Hepatocyte (in vitro differentiated cells): ENCODE results near the gene SRMS. TPM values are rescaled to one million over a fixed set of nuclear protein-coding genes. Genes with fewer than 3 reads are reported as not detected.
"Not testable (repeated sequence)": the region's sequence is repeated elsewhere in the genome, so short reads cannot be mapped to it uniquely, and the experiment has no call there.

ENCODE experiments used
- DNase-seq: peaks from one replicate; pipeline ENCODE4 v3.0.0-alpha.2; 2016; ENCODE audit warnings: low spot score
- H2AFZ ChIP-seq: fragments of 200-600 bp; sonication (generic); 2 replicates; pipeline ENCODE4 v1.6.0; 2016; ENCODE audit warnings: antibody characterized with exemption, mild to moderate bottlenecking
- H3K27ac ChIP-seq: fragments of 200-600 bp; sonication (generic); 2 replicates; pipeline ENCODE4 v1.5.1; 2016; ENCODE audit warnings: mild to moderate bottlenecking
- H3K27me3 ChIP-seq: fragments of 200-600 bp; sonication (generic); 2 replicates; pipeline ENCODE4 v1.6.1; 2016
- H3K36me3 ChIP-seq: fragments of 200-600 bp; sonication (generic); replicated peaks from 2 replicates; pipeline ENCODE4 v1.5.1; 2016; ENCODE audit warnings: low read depth; ENCODE audit not compliant: insufficient read depth
- H3K4me1 ChIP-seq: fragments of 200-600 bp; sonication (generic); 2 replicates; pipeline ENCODE4 v1.5.1; 2016; ENCODE audit warnings: mild to moderate bottlenecking, moderate library complexity; ENCODE audit not compliant: insufficient read depth
- H3K4me2 ChIP-seq: fragments of 200-600 bp; sonication (generic); 2 replicates; pipeline ENCODE4 v1.6.0; 2016
- H3K4me3 ChIP-seq: fragments of 200-600 bp; sonication (generic); 2 replicates; pipeline ENCODE4 v1.5.1; 2016; ENCODE audit warnings: mild to moderate bottlenecking
- H3K79me2 ChIP-seq: fragments of 200-600 bp; sonication (generic); 2 replicates; pipeline ENCODE4 v1.6.0; 2017; ENCODE audit warnings: mild to moderate bottlenecking
- H3K9me2 ChIP-seq: fragments of 200-600 bp; sonication (generic); replicated peaks from 2 replicates; pipeline ENCODE4 v1.6.0; 2017; ENCODE audit warnings: mild to moderate bottlenecking; ENCODE audit not compliant: insufficient read depth
- H3K9me3 ChIP-seq: fragments of 200-600 bp; sonication (generic); 2 replicates; pipeline ENCODE4 v1.5.1; 2016; ENCODE audit warnings: low read depth, mild to moderate bottlenecking
- H4K20me1 ChIP-seq: fragments of 200-600 bp; sonication (generic); 2 replicates; pipeline ENCODE4 v1.6.0; 2016; ENCODE audit warnings: mild to moderate bottlenecking; ENCODE audit not compliant: insufficient read depth, poor library complexity, severe bottlenecking
- EZH2 ChIP-seq: fragments of 200-600 bp; sonication (generic); IDR thresholded peaks from 2 replicates; pipeline ENCODE4 v1.6.1; 2016; ENCODE audit warnings: antibody characterized with exemption, mild to moderate bottlenecking, borderline replicate concordance
- EZH2phosphoT487 ChIP-seq: fragments of 200-600 bp; sonication (generic); IDR thresholded peaks from one replicate; pipeline ENCODE4 v1.6.1; 2018; ENCODE audit warnings: antibody characterized with exemption, mild to moderate bottlenecking, low read depth, moderate library complexity; ENCODE audit not compliant: unreplicated experiment, severe bottlenecking
- WGBS: methylation state at CpG from one replicate; pipeline ENCODE4 v1.1.6; 2016; ENCODE audit warnings: low lambda C conversion rate; ENCODE audit errors: missing lambda C conversion rate; 5-methylcytosine and 5-hydroxymethylcytosine counted together
- polyA plus RNA-seq: library from polyadenylated mRNA; unstranded; fragments of >200 nt; fragmentation: Nextera tagmentation; extraction: Ambion mirVana; gene quantifications from 2 replicates; pipeline ENCODE4 v1.2.1, GENCODE V29; 2016
- total RNA-seq: library from RNA; depleted of rRNA; stranded (reverse); fragments of >200 nt; gene quantifications from 2 replicates; pipeline ENCODE4 v1.2.3, GENCODE V29; 2014
- TF ChIP-seq, protein P1 (sequence below): fragments of 200-600 bp; sonication (generic); IDR thresholded peaks from 2 replicates; pipeline ENCODE4 v1.5.1; 2016; ENCODE audit warnings: antibody characterized with exemption, mild to moderate bottlenecking; ENCODE audit not compliant: poor library complexity

The SRMS gene
- total and polyA plus RNA-seq, 2 experiments from 2014 or later, result not detected

DNA sequence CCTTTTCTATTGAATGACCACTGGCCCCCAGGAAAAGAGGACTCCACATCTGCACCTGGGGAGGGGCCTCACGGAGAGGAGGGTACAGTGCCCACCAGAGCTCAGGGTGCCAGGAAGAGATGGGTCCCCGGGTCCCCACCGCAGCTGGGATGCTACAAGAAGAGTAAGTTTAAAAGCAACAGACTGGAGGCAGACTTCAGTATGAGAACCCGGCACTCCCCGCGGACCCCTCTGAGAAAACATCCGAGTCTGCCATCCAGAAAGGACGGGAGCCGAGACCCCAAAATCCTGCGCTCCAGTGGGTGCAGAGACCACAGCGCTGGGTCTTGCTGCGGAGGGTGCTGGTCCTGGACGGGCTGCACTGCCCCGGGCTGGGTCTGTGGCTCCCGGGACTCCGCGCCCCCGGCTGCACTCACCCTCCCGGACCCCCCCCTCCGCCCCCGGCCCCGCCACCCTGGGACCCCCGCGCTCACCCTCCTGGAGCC, 26.1 kb upstream of the SRMS start:
- H3K27ac ChIP-seq, result peak overlapping the region; percentile 37

DNA sequence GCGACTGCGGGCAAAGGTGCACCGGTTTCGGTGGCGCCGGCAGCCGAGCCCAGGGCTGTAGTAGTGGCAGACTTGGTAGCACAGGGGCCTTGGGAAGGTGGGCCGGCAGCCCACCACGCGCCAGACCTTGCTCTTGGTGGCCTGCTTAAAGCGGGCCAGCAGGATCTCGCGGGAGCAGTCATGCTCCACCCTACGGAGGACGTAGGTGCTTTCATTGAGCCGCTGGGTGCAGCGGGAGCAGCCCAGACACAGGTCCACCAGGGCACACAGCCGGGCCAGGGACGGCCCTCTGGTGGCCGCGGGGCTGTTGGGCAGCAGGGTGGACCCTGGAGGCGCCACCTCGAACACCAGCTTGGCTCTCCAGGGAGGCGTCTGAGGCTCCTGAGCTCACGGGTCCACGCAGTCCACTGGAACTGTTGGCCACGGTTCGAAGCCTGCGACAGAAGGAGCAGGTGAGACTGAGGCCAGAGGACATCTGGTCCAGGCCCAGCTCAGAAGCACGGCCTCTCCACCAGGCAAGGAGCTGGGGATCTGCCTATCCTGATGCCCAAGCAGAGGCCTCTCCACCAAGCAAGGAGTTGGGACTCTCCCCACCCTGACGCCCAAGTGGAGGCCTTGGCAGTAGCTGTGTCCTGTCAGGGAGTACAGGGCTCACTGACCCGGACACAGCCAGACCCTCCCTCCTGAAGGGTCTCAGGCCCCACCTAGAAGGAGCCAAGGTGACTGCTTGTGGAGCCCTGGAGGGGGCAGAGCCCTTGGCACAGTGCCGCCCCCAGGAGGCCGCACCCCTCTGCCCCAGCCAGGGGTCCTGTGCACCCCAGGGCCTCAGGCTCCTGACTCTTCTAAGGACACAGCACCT, 25.5 kb upstream of the SRMS start:
- no peak overlapping the region for H3K27ac ChIP-seq
- peak overlapping the region; percentile 85 for H3K4me3 ChIP-seq
- H3K36me3 ChIP-seq, result no peaks in the 10 kb centered on the region
- peaks cover 14% of the 10 kb centered on the region for H3K4me1 ChIP-seq
- H3K9me2 ChIP-seq, result no peaks in the 10 kb centered on the region
- no peak for TF ChIP-seq EZH2phosphoT487
- TF ChIP-seq, protein P1, sequence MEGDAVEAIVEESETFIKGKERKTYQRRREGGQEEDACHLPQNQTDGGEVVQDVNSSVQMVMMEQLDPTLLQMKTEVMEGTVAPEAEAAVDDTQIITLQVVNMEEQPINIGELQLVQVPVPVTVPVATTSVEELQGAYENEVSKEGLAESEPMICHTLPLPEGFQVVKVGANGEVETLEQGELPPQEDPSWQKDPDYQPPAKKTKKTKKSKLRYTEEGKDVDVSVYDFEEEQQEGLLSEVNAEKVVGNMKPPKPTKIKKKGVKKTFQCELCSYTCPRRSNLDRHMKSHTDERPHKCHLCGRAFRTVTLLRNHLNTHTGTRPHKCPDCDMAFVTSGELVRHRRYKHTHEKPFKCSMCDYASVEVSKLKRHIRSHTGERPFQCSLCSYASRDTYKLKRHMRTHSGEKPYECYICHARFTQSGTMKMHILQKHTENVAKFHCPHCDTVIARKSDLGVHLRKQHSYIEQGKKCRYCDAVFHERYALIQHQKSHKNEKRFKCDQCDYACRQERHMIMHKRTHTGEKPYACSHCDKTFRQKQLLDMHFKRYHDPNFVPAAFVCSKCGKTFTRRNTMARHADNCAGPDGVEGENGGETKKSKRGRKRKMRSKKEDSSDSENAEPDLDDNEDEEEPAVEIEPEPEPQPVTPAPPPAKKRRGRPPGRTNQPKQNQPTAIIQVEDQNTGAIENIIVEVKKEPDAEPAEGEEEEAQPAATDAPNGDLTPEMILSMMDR, result peak; percentile 4
- H2AFZ ChIP-seq, result peak overlapping the region; percentile 58
- no peaks in the 10 kb centered on the region for H4K20me1 ChIP-seq
- DNase-seq, result no peak
- no peaks in the 10 kb centered on the region for H3K27me3 ChIP-seq
- peak overlapping the region; percentile 94 for H3K4me2 ChIP-seq
- H3K79me2 ChIP-seq, result peaks cover 6% of the 10 kb centered on the region
- 92% methylated on average over 32 of the region's 34 CpGs for WGBS
- no peaks in the 10 kb centered on the region for H3K9me3 ChIP-seq

More for the DNA sequence above, 26.1 kb upstream of the SRMS start:
- peaks cover 6% of the 10 kb centered on the region for H3K79me2 ChIP-seq
- H3K4me3 ChIP-seq, result peak overlapping the region; percentile 85
- H4K20me1 ChIP-seq, result no peaks in the 10 kb centered on the region
- no peak for DNase-seq
- TF ChIP-seq EZH2phosphoT487 (no peak), EZH2 (no peak)
- TF ChIP-seq, protein P1, result no peak
- no peaks in the 10 kb centered on the region for H3K9me3 ChIP-seq
- H3K9me2 ChIP-seq, result no peaks in the 10 kb centered on the region
- no peaks in the 10 kb centered on the region for H3K27me3 ChIP-seq
- peaks cover 14% of the 10 kb centered on the region for H3K4me1 ChIP-seq
- peak overlapping the region; percentile 94 for H3K4me2 ChIP-seq
- 13% methylated on average over 12 of the region's 24 CpGs for WGBS
- no peaks in the 10 kb centered on the region for H3K36me3 ChIP-seq
- H2AFZ ChIP-seq, result peak overlapping the region; percentile 58

DNA sequence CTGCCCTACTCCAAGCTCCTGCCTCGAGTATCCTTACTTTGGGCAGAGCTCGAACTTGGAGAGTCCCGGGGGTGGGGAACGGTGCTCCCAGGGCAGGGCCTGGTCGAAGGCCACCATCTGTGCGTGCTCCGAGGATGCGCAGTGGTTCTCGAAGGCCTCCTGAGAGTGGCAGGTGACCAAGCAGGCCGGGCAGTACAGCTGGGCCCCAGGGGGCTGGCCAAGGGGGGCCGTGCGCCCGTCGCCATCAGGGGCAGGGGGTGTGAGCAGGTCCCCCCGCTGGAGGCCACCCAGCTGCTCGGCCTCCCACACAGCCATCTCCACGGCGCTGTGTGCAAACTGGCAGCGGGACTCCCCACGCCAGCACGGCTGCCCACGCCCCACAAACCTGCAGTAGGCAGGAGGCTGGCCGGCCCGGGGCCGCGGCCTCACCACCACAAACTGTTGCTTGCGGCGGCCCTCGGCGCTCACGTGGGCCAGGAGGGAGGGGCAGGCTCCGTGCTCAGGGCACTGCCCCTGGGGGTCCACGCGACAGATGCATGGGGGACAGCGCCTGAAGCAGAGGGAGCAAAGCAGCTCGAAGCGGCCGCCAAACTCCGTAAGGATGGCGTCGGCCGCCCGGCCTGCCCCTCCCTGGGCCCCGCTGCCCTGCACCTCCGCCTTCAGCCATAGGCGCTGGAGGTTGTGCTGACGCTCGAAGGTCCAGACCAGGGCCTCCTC, 24.7 kb upstream of the SRMS start:
- H3K9me2 ChIP-seq, result no peaks in the 10 kb centered on the region
- no peak overlapping the region for H2AFZ ChIP-seq
- WGBS, result 97% methylated on average over 39 of the region's 48 CpGs
- no peak overlapping the region for H3K27ac ChIP-seq
- no peak for DNase-seq
- no peaks in the 10 kb centered on the region for H3K36me3 ChIP-seq
- no peaks in the 10 kb centered on the region for H3K9me3 ChIP-seq
- H3K4me3 ChIP-seq, result no peak overlapping the region
- H4K20me1 ChIP-seq, result no peaks in the 10 kb centered on the region
- TF ChIP-seq EZH2 (no peak), EZH2phosphoT487 (no peak)
- TF ChIP-seq, protein P1, result no peak
- no peaks in the 10 kb centered on the region for H3K27me3 ChIP-seq
- H3K4me1 ChIP-seq, result peaks cover 14% of the 10 kb centered on the region
- H3K79me2 ChIP-seq, result peaks cover 6% of the 10 kb centered on the region
- no peak overlapping the region for H3K4me2 ChIP-seq

DNA sequence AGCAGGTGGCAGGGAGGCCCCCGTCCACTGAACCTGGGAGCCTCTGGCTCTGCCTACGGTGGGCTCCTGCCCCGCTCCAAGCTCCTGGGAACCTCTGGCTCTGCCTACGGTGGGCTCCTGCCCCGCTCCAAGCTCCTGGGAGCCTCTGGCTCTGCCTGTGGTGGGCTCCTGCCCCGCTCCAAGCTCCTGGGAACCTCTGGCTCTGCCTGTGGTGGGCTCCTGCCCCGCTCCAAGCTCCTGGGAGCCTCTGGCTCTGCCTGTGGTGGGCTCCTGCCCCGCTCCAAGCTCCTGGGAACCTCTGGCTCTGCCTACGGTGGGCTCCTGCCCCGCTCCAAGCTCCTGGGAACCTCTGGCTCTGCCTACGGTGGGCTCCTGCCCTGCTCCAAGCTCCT, 23.5 kb upstream of the SRMS start:
- H3K4me2 ChIP-seq, result not testable (repeated sequence)

More for the DNA sequence above, 23.5 kb upstream of the SRMS start:
- not testable (repeated sequence) for H3K9me2 ChIP-seq, H3K79me2 ChIP-seq, H4K20me1 ChIP-seq, DNase-seq, H3K27me3 ChIP-seq, H3K9me3 ChIP-seq, H3K36me3 ChIP-seq, H2AFZ ChIP-seq, H3K4me3 ChIP-seq, H3K27ac ChIP-seq
- WGBS, result 67% methylated on average over 8 of the region's 11 CpGs
- peaks cover 14% of the 10 kb centered on the region for H3K4me1 ChIP-seq
